GM12878 (cell line): ENCODE measurements around the gene ZNF385C. TPM values are rescaled to one million over a fixed set of nuclear protein-coding genes. Genes with fewer than 3 reads are reported as not detected.
A peak's percentile ranks its signal among the peaks of the same experiment; 100 is the strongest.

Source experiments
- ATAC-seq: fragments of 200-7000 bp; cut with Tn5 transposase; 3 replicates; pipeline ENCODE4 v1.9.1; 2020; ENCODE audit warnings: mild to moderate bottlenecking, moderate library complexity
- BruUV-seq: library from RNA; stranded (reverse); fragments of 400-500 nt; replicated peaks from 2 replicates; lab custom pipeline; 2021; lab: Mats Ljungman, UMichigan
- CTCF ChIA-PET: fragments of 300-600 bp; sonication (Branson Sonifier 250); formaldehyde crosslinking; extraction: SDS; loops from one replicate; lab custom pipeline; 2021; ENCODE audit warnings: inconsistent platforms; lab: Yijun Ruan, JAX
- POLR2A ChIA-PET: fragments of 350-600 bp; formaldehyde crosslinking; extraction: SDS; loops from one replicate; lab custom pipeline; 2021; ENCODE audit warnings: inconsistent platforms; lab: Charles Lee
- RAD21 ChIA-PET: fragments of 300-600 bp; sonication (Branson Sonifier 250); formaldehyde crosslinking; loops from one replicate; lab custom pipeline; 2023; ENCODE audit warnings: antibody characterized with exemption; ENCODE audit not compliant: unreplicated experiment; lab: Charles Lee
- SMC1A ChIA-PET: fragments of 300-600 bp; sonication (Branson Sonifier 250); formaldehyde crosslinking; loops from one replicate; lab custom pipeline; 2023; ENCODE audit not compliant: unreplicated experiment, uncharacterized antibody; lab: Charles Lee
- DNase-seq: peaks from one replicate; pipeline ENCODE4 v3.0.0-alpha.2; 2011; ENCODE audit warnings: low read depth, low spot score
- FAIRE-seq: peaks from 3 replicates; lab custom pipeline; 2011; peaks lifted over from hg19 to GRCh38; lab: Jason Lieb, UNC
- H2AFZ ChIP-seq: 2 replicates; pipeline ENCODE4 v1.6.0; 2011; ENCODE audit warnings: low read depth, low read length, control low read depth; ENCODE audit not compliant: control insufficient read depth
- H3K27ac ChIP-seq: 2 replicates; pipeline ENCODE4 v1.5.1; 2011; ENCODE audit warnings: control low read depth; ENCODE audit not compliant: control insufficient read depth, insufficient read depth
- H3K27me3 ChIP-seq, 2 experiments: replicated peaks in 1 of 2; 2 replicates each; pipeline versions ENCODE4 v1.6.0 to v1.6.1; 2011; ENCODE audit warnings: low read length in 1 of 2; ENCODE audit not compliant: control insufficient read depth in 2 of 2, insufficient read depth in 2 of 2
- H3K36me3 ChIP-seq, 2 experiments: 2 replicates each; pipeline ENCODE4 v1.5.1; 2011; ENCODE audit warnings: low read length in 1 of 2; ENCODE audit not compliant: control insufficient read depth in 2 of 2, insufficient read depth in 2 of 2
- H3K4me1 ChIP-seq: 2 replicates; pipeline ENCODE4 v1.6.1; 2011; ENCODE audit warnings: mild to moderate bottlenecking, low read length, moderate library complexity, mixed read lengths; ENCODE audit not compliant: control insufficient read depth, insufficient read depth
- H3K4me2 ChIP-seq: 2 replicates; pipeline ENCODE4 v1.6.0; 2011; ENCODE audit warnings: control low read depth; ENCODE audit not compliant: control insufficient read depth, insufficient read depth
- H3K4me3 ChIP-seq: fragments of 200-600 bp; sonication (generic); 2 replicates; pipeline ENCODE4 v1.5.1; 2016
- H3K79me2 ChIP-seq: 2 replicates; pipeline ENCODE4 v1.6.0; 2011; ENCODE audit warnings: low read length; ENCODE audit not compliant: control insufficient read depth, insufficient read depth
- H3K9ac ChIP-seq: 2 replicates; pipeline ENCODE4 v1.8.0; 2011; ENCODE audit warnings: low read length, control low read depth, mixed read lengths; ENCODE audit not compliant: control insufficient read depth, insufficient read depth
- H3K9me3 ChIP-seq: replicated peaks from 3 replicates; pipeline ENCODE4 v1.5.1; 2011; ENCODE audit warnings: mild to moderate bottlenecking, low read length; ENCODE audit not compliant: control insufficient read depth, insufficient read depth
- H4K20me1 ChIP-seq: 2 replicates; pipeline ENCODE4 v1.6.0; 2011; ENCODE audit not compliant: control insufficient read depth, insufficient read depth
- EP300 ChIP-seq, 2 experiments: fragments of 150-350 bp in 1 of 2; IDR thresholded peaks; 2 replicates each; pipeline ENCODE4 v1.6.1; 2011 to 2012; ENCODE audit warnings: low read depth in 2 of 2, low read length in 2 of 2, borderline replicate concordance in 1 of 2, improper control_type of control experiment in 1 of 2, inconsistent platforms in 1 of 2; ENCODE audit not compliant: control insufficient read depth in 1 of 2
- NR2C1 ChIP-seq: fragments of 450-650 bp; IDR thresholded peaks from 2 replicates; pipeline ENCODE4 v1.6.1; 2017; ENCODE audit warnings: antibody characterized with exemption, mild to moderate bottlenecking, moderate library complexity
- RAD51 ChIP-seq: fragments of 450-650 bp; IDR thresholded peaks from 2 replicates; pipeline ENCODE4 v1.6.1; 2016; ENCODE audit warnings: moderate library complexity, mild to moderate bottlenecking, inconsistent platforms
- ZNF207 ChIP-seq: fragments of 450-650 bp; IDR thresholded peaks from 2 replicates; pipeline ENCODE4 v1.6.1; 2014; ENCODE audit warnings: antibody characterized with exemption, mild to moderate bottlenecking, borderline replicate concordance
- ZNF274 ChIP-seq: IDR thresholded peaks from one replicate; pipeline ENCODE4 v1.8.0; 2011; ENCODE audit not compliant: insufficient read length, insufficient read depth
- ZSCAN29 ChIP-seq: fragments of 450-650 bp; IDR thresholded peaks from 2 replicates; pipeline ENCODE4 v1.6.1; 2017; ENCODE audit warnings: mild to moderate bottlenecking, moderate library complexity
- WGBS: methylation state at CpG from one replicate; pipeline ENCODE4 v1.1.6; 2016; ENCODE audit warnings: low lambda C conversion rate; ENCODE audit not compliant: insufficient replicate concordance, insufficient coverage; ENCODE audit errors: missing lambda C conversion rate; 5-methylcytosine and 5-hydroxymethylcytosine counted together
- in situ Hi-C: fragments of 300-500 bp; cut with MboI; formaldehyde crosslinking; loops from 9 replicates; pipeline ENCODE4 v1.14.3; 2018; ENCODE audit warnings: mixed read lengths
- intact Hi-C: fragments of 100-400 bp; cut with micrococcal nuclease; formaldehyde crosslinking; loops from one replicate; pipeline ENCODE4 v1.14.2; 2022; ENCODE audit not compliant: unreplicated experiment
- polyA plus RNA-seq, 11 experiments: library from polyadenylated mRNA; depleted of rRNA in 4 of 11; unstranded in 6 of 11; stranded (reverse) in 5 of 11; fragments of >200 nt; fragmentation: Nextera tagmentation in 4 of 11; fragmentation: Illumina TruSeq in 1 of 11; extraction: Ambion mirVana in 4 of 11; extraction: Trizol in 1 of 11; gene quantifications; 1 replicate in 1 of 11; 2 replicates in 10 of 11; pipeline versions ENCODE4 v1.2.1 to v1.2.3, GENCODE V29; 2011 to 2016; ENCODE audit warnings: inconsistent platforms in 2 of 11, missing spikeins in 2 of 11, low read depth in 1 of 11
- total RNA-seq, 4 experiments: library from RNA; depleted of rRNA in 3 of 4; stranded (reverse); fragments of >200 nt in 3 of 4; fragmentation: Illumina TruSeq in 1 of 4; extraction: Trizol in 1 of 4; gene quantifications; 2 replicates each; pipeline versions ENCODE4 v1.2.1 to v1.2.3, GENCODE V29; 2013 to 2021
- TF ChIP-seq, protein P1 (sequence below): IDR thresholded peaks from 2 replicates; pipeline ENCODE4 v1.6.1; 2012; ENCODE audit warnings: low read depth, low read length, improper control_type of control experiment

ZNF385C gene
- total and polyA plus RNA-seq, 10 of the 15 experiments (the other 5 are each of a cell fraction or from before 2014, with no cell fraction given): 0.06 to 0.20 (median 0.07) TPM; not detected in 5

DNA sequence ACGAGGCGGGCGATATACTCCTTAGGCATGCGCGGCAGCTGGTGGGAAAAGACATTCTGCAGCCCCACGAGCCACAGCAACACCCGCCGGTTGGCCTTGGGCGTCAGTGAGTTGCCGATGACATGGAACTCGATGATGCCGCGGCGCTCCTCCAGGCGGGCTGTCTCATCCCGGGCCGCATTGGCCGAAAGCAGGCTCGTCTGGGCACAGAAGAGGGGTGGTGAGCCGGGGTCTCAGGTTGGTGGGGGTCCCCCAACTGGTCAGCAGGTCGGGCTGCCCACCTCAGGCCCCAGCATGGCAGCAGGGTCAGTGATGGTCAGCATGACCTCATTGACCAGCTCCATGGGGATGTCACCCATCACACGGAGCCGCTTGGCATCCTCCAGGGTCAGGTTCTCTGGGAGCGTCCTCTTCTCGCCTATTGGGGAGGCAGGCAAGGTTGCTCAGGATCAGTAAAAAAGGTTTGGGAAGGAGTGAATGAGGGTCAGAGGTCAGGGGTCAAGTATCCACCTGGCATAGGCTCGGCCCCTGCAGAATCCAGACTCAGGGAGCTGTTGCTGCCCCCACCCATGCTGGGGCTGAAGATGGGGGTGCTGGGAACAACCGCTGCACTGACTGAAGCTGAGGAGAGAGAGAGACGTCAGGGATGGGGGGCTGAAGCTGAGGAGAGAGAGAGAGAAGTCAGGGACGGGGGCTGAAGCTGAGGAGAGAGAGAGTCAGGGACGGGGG is 19.3 kb upstream of the ZNF385C start:
- 81% methylated on average over 29 of the region's 30 CpGs for WGBS
- FAIRE-seq (no peak), ATAC-seq (no peak), DNase-seq (no peak)
- RAD21 ChIA-PET: interaction anchor here (0.7 to 4.7 kb wide), 4 partner anchors 60 to 155 kb away, joined by 4 to 78 read pairs (median 4); partner anchors contain the start of gene KCNH4
- CTCF ChIA-PET: interaction anchor here (0.9 to 7.1 kb wide), 13 partner anchors 17 to 205 kb away, joined by 3 to 138 read pairs (median 5); partner anchors contain the start of genes C17orf113, CNP, DNAJC7 and KCNH4
- TF ChIP-seq RAD51 (no peak), ZSCAN29 (no peak), ZNF207 (no peak), NR2C1 (0 out of 2 replicates have a peak, but pooled peaks have one; percentile 26), ZNF274 (no peak), EP300 (IDR thresholded peaks at IDR 0.05; ENCODE audit: borderline replicate concordance in 1 of 2, control insufficient read depth in 1 of 2, low read depth in 2 of 2, low read length in 2 of 2) (no peak)
- TF ChIP-seq, protein P1, sequence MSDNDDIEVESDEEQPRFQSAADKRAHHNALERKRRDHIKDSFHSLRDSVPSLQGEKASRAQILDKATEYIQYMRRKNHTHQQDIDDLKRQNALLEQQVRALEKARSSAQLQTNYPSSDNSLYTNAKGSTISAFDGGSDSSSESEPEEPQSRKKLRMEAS: no peak
- Histone ChIP-seq H3K27ac (no peak overlapping the region), H4K20me1 (no peaks in the 10 kb centered on the region), H3K79me2 (peaks cover 2% of the 10 kb centered on the region; the same call in 1 of the 2 replicates), H3K4me1 (peaks cover 26% of the 10 kb centered on the region), H3K9ac (no peak overlapping the region), H3K27me3 (no peaks in the 10 kb centered on the region), H3K4me3 (no peak overlapping the region), H3K9me3 (no peaks in the 10 kb centered on the region; the same call in 2 of the 3 replicates), H2AFZ (no peak overlapping the region), H3K36me3 (peaks cover 6% of the 10 kb centered on the region in 2 experiments; a peak in 3 of 4 replicates), H3K4me2 (no peak overlapping the region)
- no TSS peak for BruUV-seq
- POLR2A ChIA-PET: interaction anchor here (0.6 to 3.0 kb wide), 5 partner anchors 10 to 387 kb away, joined by 3 to 15 read pairs (median 5); partner anchors contain the start of gene KCNH4
- in situ Hi-C loops (no loop called here), intact Hi-C loops (loop anchor here (1.0 kb wide), 1 partner anchor 64 kb away; the partner anchor contains the start of gene KCNH4)
- SMC1A ChIA-PET: interaction anchor here (1.0 to 5.2 kb wide), 6 partner anchors 50 to 153 kb away, joined by 3 to 53 read pairs (median 11); partner anchors contain the start of genes CNP and KCNH4
